HUES48 (cell line): ENCODE results near the gene ZG16B.

ENCODE experiments used
- H3K27ac ChIP-seq: one replicate; pipeline ENCODE4 v1.7.0; 2013; ENCODE audit warnings: low read depth, low read length, inconsistent platforms
- H3K27me3 ChIP-seq: 2 replicates; pipeline ENCODE4 v1.6.1; 2013; ENCODE audit warnings: mild to moderate bottlenecking, low read length; ENCODE audit not compliant: control insufficient read depth, insufficient read depth
- H3K36me3 ChIP-seq: 2 replicates; pipeline ENCODE4 v1.6.1; 2013; ENCODE audit warnings: low read length; ENCODE audit not compliant: control insufficient read depth, insufficient read depth
- H3K4me1 ChIP-seq: 2 replicates; pipeline ENCODE4 v1.6.1; 2013; ENCODE audit warnings: mild to moderate bottlenecking, low read length; ENCODE audit not compliant: control insufficient read depth, insufficient read depth
- H3K4me3 ChIP-seq: 2 replicates; pipeline ENCODE4 v1.5.1; 2013; ENCODE audit warnings: mild to moderate bottlenecking, low read depth, low read length
- H3K9ac ChIP-seq: 2 replicates; pipeline ENCODE4 v1.6.1; 2013; ENCODE audit warnings: mild to moderate bottlenecking, low read depth, low read length, moderate library complexity
- H3K9me3 ChIP-seq: 2 replicates; pipeline ENCODE4 v1.6.1; 2013; ENCODE audit warnings: low read length; ENCODE audit not compliant: control insufficient read depth, insufficient read depth

Gene ZG16B

GRCh38 chr16:2859686-2860265, 29.7 kb downstream of the ZG16B start:
- Histone ChIP-seq H3K4me1 (peaks cover 7% of the 10 kb centered on the region; the same call in 1 of the 2 replicates), H3K9me3 (0 out of 2 replicates have a peak, but pooled peaks cover 5% of the 10 kb centered on the region), H3K36me3 (no peaks in the 10 kb centered on the region), H3K27me3 (peaks cover 35% of the 10 kb centered on the region), H3K4me3 (no peak overlapping the region), H3K9ac (no peak overlapping the region), H3K27ac (no peak overlapping the region)

- Histone ChIP-seq H3K4me1 (peaks cover 7% of the 10 kb centered on the region; the same call in 1 of the 2 replicates), H3K9me3 (0 out of 2 replicates have a peak, but pooled peaks cover 5% of the 10 kb centered on the region), H3K9ac (no peak overlapping the region), H3K27ac (no peak overlapping the region), H3K36me3 (no peaks in the 10 kb centered on the region), H3K4me3 (no peak overlapping the region), H3K27me3 (peaks cover 47% of the 10 kb centered on the region)
These were observed 30.9 kb downstream of the ZG16B start for GRCh38 chr16:2860826-2861567.

GRCh38 chr16:2865651-2866050, 35.5 kb downstream of the ZG16B start:
- no peak overlapping the region for H3K27ac ChIP-seq
- H3K27me3 ChIP-seq: peaks cover 46% of the 10 kb centered on the region
- H3K9ac ChIP-seq: no peak overlapping the region
- H3K9me3 ChIP-seq: 0 out of 2 replicates have a peak, but pooled peaks cover 5% of the 10 kb centered on the region
- no peaks in the 10 kb centered on the region for H3K36me3 ChIP-seq
- H3K4me1 ChIP-seq: no peaks in the 10 kb centered on the region
- no peak overlapping the region for H3K4me3 ChIP-seq

- Histone ChIP-seq H3K4me3 (no peak overlapping the region), H3K9ac (no peak overlapping the region), H3K4me1 (no peaks in the 10 kb centered on the region), H3K27me3 (peaks cover 48% of the 10 kb centered on the region), H3K27ac (no peak overlapping the region), H3K36me3 (no peaks in the 10 kb centered on the region), H3K9me3 (no peaks in the 10 kb centered on the region)
These were observed 36.3 kb downstream of the ZG16B start for GRCh38 chr16:2866431-2866830.

GRCh38 chr16:2867661-2867986, 37.5 kb downstream of the ZG16B start:
- Histone ChIP-seq H3K27me3 (peaks cover 48% of the 10 kb centered on the region), H3K9ac (no peak overlapping the region)

GRCh38 chr16:2867987-2868789, 38.1 kb downstream of the ZG16B start:
- H3K27ac ChIP-seq: peak overlapping the region; percentile 86
- no peaks in the 10 kb centered on the region for H3K36me3 ChIP-seq
- no peaks in the 10 kb centered on the region for H3K4me1 ChIP-seq
- H3K27me3 ChIP-seq: peaks cover 48% of the 10 kb centered on the region
- no peaks in the 10 kb centered on the region for H3K9me3 ChIP-seq
- peak overlapping the region; percentile 74 for H3K9ac ChIP-seq
- H3K4me3 ChIP-seq: peak overlapping the region; percentile 74

More at GRCh38 chr16:2867661-2867986, 37.5 kb downstream of the ZG16B start:
- Histone ChIP-seq H3K4me3 (peak overlapping the region; percentile 74), H3K4me1 (no peaks in the 10 kb centered on the region), H3K36me3 (no peaks in the 10 kb centered on the region), H3K27ac (peak overlapping the region; percentile 86), H3K9me3 (no peaks in the 10 kb centered on the region)

GRCh38 chr16:2871926-2872325, 41.8 kb downstream of the ZG16B start:
- H3K27ac ChIP-seq: no peak overlapping the region
- no peaks in the 10 kb centered on the region for H3K4me1 ChIP-seq

GRCh38 chr16:2874032-2874911, 44.2 kb downstream of the ZG16B start:
- Histone ChIP-seq H3K9ac (no peak overlapping the region), H3K4me1 (no peaks in the 10 kb centered on the region), H3K9me3 (no peaks in the 10 kb centered on the region), H3K27me3 (peaks cover 13% of the 10 kb centered on the region), H3K36me3 (no peaks in the 10 kb centered on the region), H3K27ac (no peak overlapping the region), H3K4me3 (no peak overlapping the region)

More at GRCh38 chr16:2871926-2872325, 41.8 kb downstream of the ZG16B start:
- Histone ChIP-seq H3K4me3 (no peak overlapping the region), H3K9ac (no peak overlapping the region), H3K9me3 (no peaks in the 10 kb centered on the region), H3K36me3 (no peaks in the 10 kb centered on the region), H3K27me3 (peaks cover 13% of the 10 kb centered on the region)

- Histone ChIP-seq H3K9me3 (no peaks in the 10 kb centered on the region; the same call in 1 of the 2 replicates), H3K4me3 (no peak overlapping the region), H3K4me1 (no peaks in the 10 kb centered on the region), H3K27me3 (peaks cover 7% of the 10 kb centered on the region), H3K36me3 (no peaks in the 10 kb centered on the region), H3K9ac (no peak overlapping the region), H3K27ac (no peak overlapping the region)
These were observed 44.8 kb downstream of the ZG16B start for GRCh38 chr16:2874912-2875362.

GRCh38 chr16:2879854-2880508, 49.9 kb downstream of the ZG16B start:
- Histone ChIP-seq H3K9me3 (no peaks in the 10 kb centered on the region; the same call in 1 of the 2 replicates), H3K4me1 (no peaks in the 10 kb centered on the region), H3K27me3 (no peaks in the 10 kb centered on the region), H3K27ac (no peak overlapping the region), H3K9ac (no peak overlapping the region), H3K36me3 (no peaks in the 10 kb centered on the region), H3K4me3 (no peak overlapping the region)
